Measurements from ENCODE around the gene ENAH. TPM values are rescaled to one million over a fixed set of nuclear protein-coding genes. Genes with fewer than 3 reads are reported as not detected.

Gene ENAH
- polyA plus RNA-seq, 1 donor (not counting 4 experiments of a cell fraction or from before 2014, with no cell fraction given), result 61.0 TPM

- Histone ChIP-seq H3K27ac (ENCODE audit: control insufficient read depth, insufficient read depth, low read length) (no peak overlapping the region), H3K79me2 (ENCODE audit: control insufficient read depth, insufficient read depth, low read length) (no peaks in the 10 kb centered on the region), H3K4me3 (ENCODE audit: control insufficient read depth in 2 of 3, extremely low read depth in 1 of 3, insufficient read depth in 2 of 3, low read depth in 1 of 3, low read length in 3 of 3) (no peak overlapping the region), H3K27me3 (ENCODE audit: control insufficient read depth, extremely low read depth, insufficient read depth, low read length) (no peaks in the 10 kb centered on the region), H3K36me3 (ENCODE audit: control insufficient read depth in 2 of 2, extremely low read depth in 1 of 2, insufficient read depth in 2 of 2, low read length in 2 of 2) (no peaks in the 10 kb centered on the region), H3K9ac (ENCODE audit: control insufficient read depth, extremely low read depth, insufficient read depth, low read length) (no peak overlapping the region), H3K4me2 (ENCODE audit: control insufficient read depth, extremely low read depth, insufficient read depth, low read depth, low read length) (no peak overlapping the region), H4K20me1 (ENCODE audit: control insufficient read depth, extremely low read depth, insufficient read depth, low read length) (no peaks in the 10 kb centered on the region), H3K9me1 (ENCODE audit: control insufficient read depth, extremely low read depth, insufficient read depth, low read length) (no peaks in the 10 kb centered on the region), H3K4me1 (ENCODE audit: control insufficient read depth, extremely low read depth, insufficient read depth, low read length) (peaks cover 9% of the 10 kb centered on the region), H3K9me3 (ENCODE audit: control insufficient read depth, low read depth, low read length) (no peaks in the 10 kb centered on the region), H2AFZ (ENCODE audit: control insufficient read depth, low read length) (no peak overlapping the region)
- dilution Hi-C loops (cut with MboI; ENCODE audit: extremely low pct_ligation_motif_present, low sequenced_read_pairs), result no loop called here
- DNase-seq (ENCODE audit: low read depth, low spot score), result no peak
- no peak for TF ChIP-seq EZH2 (IDR thresholded peaks at IDR 0.05; ENCODE audit: low read length)
- TF ChIP-seq CTCF (optimal IDR thresholded peaks at IDR 0.05 in 1 of 3, IDR thresholded peaks at IDR 0.05 in 1 of 3, conservative IDR thresholded peaks at IDR 0.05 in 1 of 3; ENCODE audit: extremely low read depth in 1 of 3, insufficient read depth in 2 of 3, low read length in 3 of 3), result no peak
- no peak for FAIRE-seq
Measured at GRCh38 chr1:225667362-225667761, 14.4 kb upstream of the ENAH start.

GRCh38 chr1:225666495-225666894, 13.6 kb upstream of the ENAH start:
- Histone ChIP-seq H4K20me1 (ENCODE audit: control insufficient read depth, extremely low read depth, insufficient read depth, low read length) (no peaks in the 10 kb centered on the region), H3K9me3 (ENCODE audit: control insufficient read depth, low read depth, low read length) (no peaks in the 10 kb centered on the region), H3K27me3 (ENCODE audit: control insufficient read depth, extremely low read depth, insufficient read depth, low read length) (no peaks in the 10 kb centered on the region), H3K27ac (ENCODE audit: control insufficient read depth, insufficient read depth, low read length) (no peak overlapping the region), H3K9ac (ENCODE audit: control insufficient read depth, extremely low read depth, insufficient read depth, low read length) (no peak overlapping the region), H3K4me2 (ENCODE audit: control insufficient read depth, extremely low read depth, insufficient read depth, low read depth, low read length) (no peak overlapping the region), H3K4me1 (ENCODE audit: control insufficient read depth, extremely low read depth, insufficient read depth, low read length) (peaks cover 9% of the 10 kb centered on the region), H2AFZ (ENCODE audit: control insufficient read depth, low read length) (no peak overlapping the region), H3K4me3 (ENCODE audit: control insufficient read depth in 2 of 3, extremely low read depth in 1 of 3, insufficient read depth in 2 of 3, low read depth in 1 of 3, low read length in 3 of 3) (no peak overlapping the region), H3K36me3 (ENCODE audit: control insufficient read depth in 2 of 2, extremely low read depth in 1 of 2, insufficient read depth in 2 of 2, low read length in 2 of 2) (no peaks in the 10 kb centered on the region), H3K79me2 (ENCODE audit: control insufficient read depth, insufficient read depth, low read length) (no peaks in the 10 kb centered on the region), H3K9me1 (ENCODE audit: control insufficient read depth, extremely low read depth, insufficient read depth, low read length) (no peaks in the 10 kb centered on the region)
- DNase-seq (ENCODE audit: low read depth, low spot score) (no peak), FAIRE-seq (no peak)
- TF ChIP-seq EZH2 (IDR thresholded peaks at IDR 0.05; ENCODE audit: low read length), result no peak
- TF ChIP-seq CTCF (optimal IDR thresholded peaks at IDR 0.05 in 1 of 3, IDR thresholded peaks at IDR 0.05 in 1 of 3, conservative IDR thresholded peaks at IDR 0.05 in 1 of 3; ENCODE audit: extremely low read depth in 1 of 3, insufficient read depth in 2 of 3, low read length in 3 of 3), result no peak
- dilution Hi-C loops (cut with MboI; ENCODE audit: extremely low pct_ligation_motif_present, low sequenced_read_pairs), result no loop called here
